Kidney epithelial cell (primary cell): Measurements from ENCODE around the gene ITSN1. TPM values are rescaled to one million over a fixed set of nuclear protein-coding genes. Genes with fewer than 3 reads are reported as not detected.

Experiments used
- DNase-seq: peaks from one replicate; pipeline ENCODE4 v3.0.0-alpha.2; 2010; ENCODE audit warnings: low read depth
- H3K27me3 ChIP-seq: 2 replicates; pipeline ENCODE4 v1.6.0; 2011; ENCODE audit warnings: low read length; ENCODE audit not compliant: control insufficient read depth, insufficient read depth
- H3K36me3 ChIP-seq: 2 replicates; pipeline ENCODE4 v1.5.1; 2011; ENCODE audit warnings: low read length; ENCODE audit not compliant: control insufficient read depth, insufficient read depth
- H3K4me3 ChIP-seq: 2 replicates; pipeline ENCODE4 v1.5.1; 2011; ENCODE audit warnings: low read depth, mild to moderate bottlenecking, control low read depth, low read length
- total RNA-seq: library from RNA; depleted of rRNA; stranded (reverse); fragments of >200 nt; gene quantifications from 2 replicates; pipeline ENCODE4 v1.2.3, GENCODE V29; 2015
- TF ChIP-seq, protein P1 (sequence below): IDR thresholded peaks from 2 replicates; pipeline ENCODE4 v1.5.1; 2011; ENCODE audit warnings: mild to moderate bottlenecking, moderate library complexity, low read length, control low read depth, inconsistent platforms; ENCODE audit not compliant: insufficient read depth, poor library complexity, severe bottlenecking

Gene ITSN1
- total RNA-seq, 1 donor from 2014 or later = 20.4 TPM

DNA sequence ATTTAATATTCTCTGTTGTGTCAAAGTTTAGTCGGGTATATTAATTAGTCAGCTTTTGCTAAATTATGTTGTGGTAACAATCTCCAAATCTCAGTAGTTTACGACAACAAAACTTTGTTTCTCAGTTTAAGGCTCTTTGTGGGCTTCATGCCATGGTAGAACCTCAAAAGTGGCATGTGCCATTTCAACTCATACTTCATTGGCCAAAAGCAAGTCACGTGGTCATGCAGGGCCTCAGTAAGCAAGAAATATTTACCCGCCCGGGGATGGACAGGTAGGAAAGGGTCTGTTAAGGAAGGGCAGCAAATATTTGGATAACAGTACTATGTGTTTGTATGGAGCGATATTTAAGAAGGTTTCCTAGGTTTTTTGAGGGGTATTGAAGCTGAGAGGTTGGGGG lies 38.6 kb downstream of the ITSN1 start:
- no peak for DNase-seq
- TF ChIP-seq, protein P1, sequence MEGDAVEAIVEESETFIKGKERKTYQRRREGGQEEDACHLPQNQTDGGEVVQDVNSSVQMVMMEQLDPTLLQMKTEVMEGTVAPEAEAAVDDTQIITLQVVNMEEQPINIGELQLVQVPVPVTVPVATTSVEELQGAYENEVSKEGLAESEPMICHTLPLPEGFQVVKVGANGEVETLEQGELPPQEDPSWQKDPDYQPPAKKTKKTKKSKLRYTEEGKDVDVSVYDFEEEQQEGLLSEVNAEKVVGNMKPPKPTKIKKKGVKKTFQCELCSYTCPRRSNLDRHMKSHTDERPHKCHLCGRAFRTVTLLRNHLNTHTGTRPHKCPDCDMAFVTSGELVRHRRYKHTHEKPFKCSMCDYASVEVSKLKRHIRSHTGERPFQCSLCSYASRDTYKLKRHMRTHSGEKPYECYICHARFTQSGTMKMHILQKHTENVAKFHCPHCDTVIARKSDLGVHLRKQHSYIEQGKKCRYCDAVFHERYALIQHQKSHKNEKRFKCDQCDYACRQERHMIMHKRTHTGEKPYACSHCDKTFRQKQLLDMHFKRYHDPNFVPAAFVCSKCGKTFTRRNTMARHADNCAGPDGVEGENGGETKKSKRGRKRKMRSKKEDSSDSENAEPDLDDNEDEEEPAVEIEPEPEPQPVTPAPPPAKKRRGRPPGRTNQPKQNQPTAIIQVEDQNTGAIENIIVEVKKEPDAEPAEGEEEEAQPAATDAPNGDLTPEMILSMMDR = no peak
- Histone ChIP-seq H3K4me3 (no peak overlapping the region), H3K27me3 (no peaks in the 10 kb centered on the region), H3K36me3 (no peaks in the 10 kb centered on the region)

GRCh38 chr21:33682992-33683627 lies 40.8 kb downstream of the ITSN1 start:
- TF ChIP-seq, protein P1 = no peak
- no peaks in the 10 kb centered on the region for H3K27me3 ChIP-seq
- no peaks in the 10 kb centered on the region for H3K36me3 ChIP-seq
- DNase-seq = peak; percentile 95
- no peak overlapping the region for H3K4me3 ChIP-seq

DNA sequence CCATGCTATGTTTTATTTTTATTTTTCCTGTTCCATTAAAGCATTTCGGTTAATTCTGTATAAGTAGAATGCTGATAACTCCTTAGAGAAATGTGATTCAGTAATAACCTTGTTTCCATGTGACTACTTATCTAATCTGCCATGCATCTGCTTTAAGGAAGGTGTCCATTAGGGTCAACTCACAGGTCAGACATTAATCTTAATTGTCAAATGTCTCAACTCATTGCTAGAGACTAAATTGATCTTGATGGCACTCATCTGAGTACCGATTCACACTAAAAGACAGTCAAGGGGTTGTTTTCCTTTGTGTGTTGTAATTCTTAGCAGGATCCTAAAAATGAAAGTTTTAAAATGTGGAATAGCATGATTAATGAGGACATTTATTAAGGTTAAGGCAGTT lies 41.8 kb downstream of the ITSN1 start:
- H3K4me3 ChIP-seq = no peak overlapping the region
- no peaks in the 10 kb centered on the region for H3K36me3 ChIP-seq
- no peaks in the 10 kb centered on the region for H3K27me3 ChIP-seq
- TF ChIP-seq, protein P1 = no peak
- no peak for DNase-seq

DNA sequence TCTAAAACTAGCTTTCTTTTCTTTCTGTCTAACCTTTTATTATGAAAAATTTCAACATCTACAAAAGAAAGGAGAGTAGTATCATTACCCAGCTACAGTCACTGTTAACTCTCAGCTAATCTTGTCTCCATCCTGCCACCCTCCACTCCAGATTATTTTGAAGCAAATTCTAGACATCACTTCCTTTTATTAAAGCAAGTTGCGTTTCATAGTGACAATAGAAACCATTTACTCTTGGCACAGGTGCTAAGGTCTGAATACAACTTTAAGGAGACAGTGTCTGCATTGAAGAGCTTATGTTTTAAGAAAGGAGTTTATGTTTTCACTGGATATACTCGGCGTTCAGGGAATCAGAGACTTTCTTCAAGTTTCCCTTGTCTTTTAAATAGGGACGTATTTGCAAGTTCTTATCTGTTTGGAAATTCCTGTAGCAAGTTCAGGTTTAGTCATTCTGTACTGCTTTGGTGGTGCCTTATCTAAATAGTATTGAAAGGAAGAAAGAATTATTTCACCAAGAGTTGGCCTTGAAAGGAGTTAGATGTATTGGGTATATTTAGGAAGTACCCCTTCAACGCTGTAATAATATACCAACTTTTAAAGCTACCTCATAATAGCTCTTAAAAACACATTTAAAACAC lies 42.7 kb downstream of the ITSN1 start:
- Histone ChIP-seq H3K4me3 (no peak overlapping the region), H3K27me3 (no peaks in the 10 kb centered on the region), H3K36me3 (no peaks in the 10 kb centered on the region)
- DNase-seq = no peak
- TF ChIP-seq, protein P1 = no peak

DNA sequence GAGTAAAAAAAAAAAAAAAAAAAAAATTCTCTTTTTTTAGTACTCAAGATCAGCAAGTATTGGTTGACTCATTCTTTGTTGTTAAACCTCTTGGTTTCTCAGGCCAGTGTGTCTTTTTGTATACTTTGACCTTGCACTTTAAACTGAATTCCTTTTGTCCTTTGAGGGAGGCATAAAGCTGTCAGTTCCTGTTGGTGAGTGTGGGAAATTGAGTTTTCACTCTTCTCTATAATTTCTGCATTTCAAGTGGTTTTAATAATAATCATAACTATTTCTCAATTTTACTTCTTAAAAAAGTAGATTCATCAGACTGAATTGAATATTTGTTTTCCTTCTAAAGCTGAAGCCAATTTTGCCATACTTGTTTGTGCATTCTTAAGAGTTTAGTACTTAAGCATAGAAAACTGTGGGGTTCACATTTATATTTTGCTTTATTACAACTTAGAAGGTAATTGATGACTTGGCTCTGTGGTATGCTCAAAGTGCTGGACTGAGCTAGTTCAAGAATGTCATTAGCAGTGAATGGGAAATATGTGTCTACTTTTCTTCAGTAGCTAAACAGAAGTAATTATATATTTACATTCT lies 43.4 kb downstream of the ITSN1 start:
- TF ChIP-seq, protein P1 = no peak
- DNase-seq = peak; percentile 58
- Histone ChIP-seq H3K27me3 (no peaks in the 10 kb centered on the region), H3K4me3 (no peak overlapping the region), H3K36me3 (no peaks in the 10 kb centered on the region)
